Tongue (tissue), 2 donors: ENCODE data around the gene GALNT18. TPM values are rescaled to one million over a fixed set of nuclear protein-coding genes. Genes with fewer than 3 reads are reported as not detected.
"Not testable (repeated sequence)": the region's sequence is repeated elsewhere in the genome, so short reads cannot be mapped to it uniquely, and the experiment has no call there.

Experiments
- DNase-seq: peaks from one replicate; pipeline ENCODE4 v3.0.0-alpha.2; 2015
- total RNA-seq: library from RNA; depleted of rRNA; stranded (reverse); fragments of >200 nt; gene quantifications from one replicate; pipeline ENCODE4 v1.2.3, GENCODE V29; 2014

Gene GALNT18
- total RNA-seq, 1 donor from 2014 or later: 35.3 TPM

GRCh38 chr11:11456866-11457265, 164.9 kb downstream of the GALNT18 start:
- DNase-seq: no peak

GRCh38 chr11:11454671-11455223, 167.1 kb downstream of the GALNT18 start:
- DNase-seq: no peak

GRCh38 chr11:11451501-11452005, 170.3 kb downstream of the GALNT18 start:
- no peak for DNase-seq

- DNase-seq: no peak
Observed at GRCh38 chr11:11450744-11451362, 171.0 kb downstream of the GALNT18 start.

- DNase-seq: no peak
Observed at GRCh38 chr11:11449327-11449726, 172.5 kb downstream of the GALNT18 start.

- DNase-seq: no peak
Observed at GRCh38 chr11:11448626-11449025, 173.2 kb downstream of the GALNT18 start.

GRCh38 chr11:11447601-11448000, 174.2 kb downstream of the GALNT18 start:
- not testable (repeated sequence) for DNase-seq

- DNase-seq: no peak
Observed at GRCh38 chr11:11446967-11447366, 174.8 kb downstream of the GALNT18 start.

GRCh38 chr11:11446564-11446963, 175.2 kb downstream of the GALNT18 start:
- no peak for DNase-seq

GRCh38 chr11:11445441-11446185, 176.2 kb downstream of the GALNT18 start:
- DNase-seq: no peak

- DNase-seq: peak; percentile 45
Observed at GRCh38 chr11:11444804-11445131, 177.0 kb downstream of the GALNT18 start.

GRCh38 chr11:11444027-11444803, 177.6 kb downstream of the GALNT18 start:
- peak; percentile 46 for DNase-seq

GRCh38 chr11:11442791-11443190, 179.0 kb downstream of the GALNT18 start:
- no peak for DNase-seq

- no peak for DNase-seq
Observed at GRCh38 chr11:11441516-11441915, 180.3 kb downstream of the GALNT18 start.

- no peak for DNase-seq
Observed at GRCh38 chr11:11441091-11441490, 180.7 kb downstream of the GALNT18 start.

- no peak for DNase-seq
Observed at GRCh38 chr11:11440144-11440543, 181.7 kb downstream of the GALNT18 start.

GRCh38 chr11:11439591-11439990, 182.2 kb downstream of the GALNT18 start:
- DNase-seq: no peak

GRCh38 chr11:11436715-11437313, 185.0 kb downstream of the GALNT18 start:
- DNase-seq: no peak

- no peak for DNase-seq
Observed at GRCh38 chr11:11435635-11436034, 186.2 kb downstream of the GALNT18 start.

- no peak for DNase-seq
Observed at GRCh38 chr11:11433960-11434359, 187.8 kb downstream of the GALNT18 start.

GRCh38 chr11:11432621-11433319, 189.0 kb downstream of the GALNT18 start:
- DNase-seq: no peak

GRCh38 chr11:11430431-11430830, 191.4 kb downstream of the GALNT18 start:
- no peak for DNase-seq
